ENCODE data around the gene UBP1.

- TF ChIP-seq CTCF (IDR thresholded peaks at IDR 0.05; ENCODE audit: low read depth, low read length) (no peak), EZH2phosphoT487 (IDR thresholded peaks at IDR 0.05; ENCODE audit: low read depth) (no peak)
Observed at GRCh38 chr3:33437556-33438283, 2.5 kb downstream of the UBP1 start.
